HG03521 (cell line): Measurements from ENCODE around the gene EBF4.

Experiments
- ATAC-seq: cut with Tn5 transposase; IDR thresholded peaks from one replicate; pipeline ENCODE4 v1.9.1; 2021; ENCODE audit warnings: mild to moderate bottlenecking, moderate library complexity; ENCODE audit not compliant: unreplicated experiment

EBF4 gene

DNA sequence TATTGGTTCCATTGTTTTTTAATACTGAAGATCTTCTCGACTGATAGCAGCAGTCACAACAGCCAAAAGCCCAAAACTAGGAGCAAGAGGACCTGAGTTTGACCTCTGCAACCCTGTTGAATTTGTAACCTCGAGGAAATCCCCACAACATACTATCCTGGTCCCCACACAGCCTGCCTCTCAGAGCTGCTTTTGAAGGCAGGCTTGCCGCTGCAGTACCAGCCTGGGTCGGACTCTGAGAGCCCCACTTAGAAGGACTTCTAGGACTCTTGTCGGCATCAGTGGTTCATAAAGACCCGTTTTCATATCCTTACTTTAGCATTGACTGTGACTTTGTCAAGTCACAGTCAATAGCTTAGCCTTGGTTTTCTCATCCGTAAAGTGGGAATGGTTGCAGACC is 49.3 kb downstream of the EBF4 start:
- no peak for ATAC-seq

- ATAC-seq: no peak
These were observed 49.9 kb downstream of the EBF4 start for GRCh38 chr20:2742431-2742830.

DNA sequence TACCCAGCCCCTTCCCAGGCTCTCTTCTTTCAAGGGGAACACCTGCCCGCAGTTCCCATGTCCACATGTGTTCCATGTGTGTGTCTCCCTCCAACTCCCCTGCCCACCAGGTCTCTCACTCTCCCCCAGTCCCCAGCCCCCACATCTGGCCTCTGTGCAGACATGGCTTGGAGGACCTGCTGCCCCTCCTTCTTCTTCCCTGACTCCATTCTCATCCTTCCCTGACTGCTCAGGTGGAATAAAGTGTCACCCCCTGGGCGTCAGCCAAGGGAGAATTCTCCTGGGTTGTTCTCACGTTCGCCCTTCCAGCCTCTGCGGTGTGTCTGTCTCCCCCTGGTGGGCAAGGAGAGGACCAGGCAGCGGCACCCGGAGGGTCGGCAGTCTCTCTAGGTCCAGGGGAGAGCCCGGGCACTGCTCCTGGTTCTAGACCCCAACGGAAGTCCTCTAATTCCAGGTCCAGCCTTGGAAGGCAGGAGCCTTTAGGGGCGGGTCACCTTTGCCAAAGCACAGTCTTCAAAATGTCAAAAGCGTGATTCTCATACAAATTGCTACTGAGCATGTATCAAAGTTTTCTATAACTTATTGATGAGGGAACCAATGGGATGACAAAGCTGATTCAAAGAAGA is 50.5 kb downstream of the EBF4 start:
- ATAC-seq: no peak

GRCh38 chr20:2745060-2745910 is 52.7 kb downstream of the EBF4 start:
- ATAC-seq: no peak

- ATAC-seq: no peak
These were observed 53.5 kb downstream of the EBF4 start for GRCh38 chr20:2745936-2746635.

- ATAC-seq: no peak
These were observed 54.2 kb downstream of the EBF4 start for GRCh38 chr20:2746636-2747265.

- ATAC-seq: no peak
These were observed 55.2 kb downstream of the EBF4 start for GRCh38 chr20:2747676-2748235.

- ATAC-seq: no peak
These were observed 56.2 kb downstream of the EBF4 start for GRCh38 chr20:2748551-2749342.

GRCh38 chr20:2749343-2749950 is 56.9 kb downstream of the EBF4 start:
- no peak for ATAC-seq

- no peak for ATAC-seq
These were observed 57.4 kb downstream of the EBF4 start for GRCh38 chr20:2749951-2750490.

GRCh38 chr20:2750491-2751251 is 58.1 kb downstream of the EBF4 start:
- no peak for ATAC-seq

GRCh38 chr20:2751347-2751877 is 58.8 kb downstream of the EBF4 start:
- no peak for ATAC-seq

DNA sequence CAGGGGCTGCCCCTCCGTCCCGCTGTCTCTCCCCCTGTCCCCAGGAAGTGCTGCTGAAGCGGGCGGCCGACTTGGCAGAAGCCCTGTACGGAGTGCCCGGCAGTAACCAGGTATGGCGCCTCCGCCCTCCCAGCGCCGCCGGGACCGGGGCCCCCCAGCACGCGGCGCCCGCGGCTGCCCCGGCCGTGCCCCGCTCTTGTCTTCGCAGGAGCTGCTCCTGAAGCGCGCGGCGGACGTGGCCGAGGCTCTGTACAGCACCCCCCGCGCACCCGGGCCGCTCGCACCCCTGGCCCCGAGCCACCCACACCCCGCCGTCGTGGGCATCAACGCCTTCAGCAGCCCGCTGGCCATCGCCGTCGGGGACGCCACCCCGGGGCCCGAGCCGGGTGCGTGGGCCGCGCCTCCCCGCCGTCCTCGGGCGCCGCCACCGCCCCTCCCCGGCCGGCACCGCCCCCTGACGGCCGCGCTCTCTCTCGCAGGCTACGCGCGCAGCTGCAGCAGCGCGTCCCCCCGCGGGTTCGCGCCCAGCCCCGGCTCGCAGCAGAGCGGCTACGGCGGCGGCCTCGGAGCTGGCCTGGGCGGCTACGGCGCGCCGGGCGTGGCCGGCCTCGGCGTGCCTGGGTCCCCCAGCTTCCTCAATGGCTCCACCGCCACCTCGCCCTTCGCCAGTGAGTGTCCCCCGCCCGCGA is 59.4 kb downstream of the EBF4 start:
- ATAC-seq: no peak

GRCh38 chr20:2752567-2753460 is 60.2 kb downstream of the EBF4 start:
- ATAC-seq: no peak

GRCh38 chr20:2753461-2754040 is 61.0 kb downstream of the EBF4 start:
- ATAC-seq: no peak

DNA sequence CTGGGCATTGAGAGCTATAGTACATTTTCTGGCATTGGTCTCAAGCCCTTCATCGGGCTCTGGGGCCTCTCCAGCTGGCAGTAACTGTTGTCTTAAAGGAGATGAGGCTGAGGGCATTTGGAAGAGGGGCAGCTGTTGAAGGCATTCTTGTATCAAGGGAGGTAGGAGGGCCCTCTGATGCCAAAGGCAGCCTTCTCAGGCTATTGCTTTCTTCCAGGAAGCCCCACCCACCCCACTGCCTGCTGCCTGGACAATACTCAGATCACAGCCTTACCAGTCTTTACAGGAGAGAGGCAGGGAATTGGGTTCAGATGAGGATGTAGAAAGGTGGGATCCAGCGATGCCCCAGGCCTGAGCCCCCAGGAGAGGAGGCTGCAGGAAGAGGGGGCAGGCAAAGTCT is 61.8 kb downstream of the EBF4 start:
- no peak for ATAC-seq
